A549 (cell line): Measurements from ENCODE around the gene GIMAP7. TPM values are rescaled to one million over a fixed set of nuclear protein-coding genes. Genes with fewer than 3 reads are reported as not detected.

ENCODE experiments used
- ATAC-seq, 2 experiments: fragments of 200-7000 bp in 1 of 2; fragments of >200 bp in 1 of 2; cut with Nextera tagmentation in 1 of 2; cut with Tn5 transposase in 1 of 2; 3 replicates each; pipeline versions ENCODE4 v1.8.0 to v1.9.1; 2018 to 2020; ENCODE audit warnings: mild to moderate bottlenecking in 1 of 2, moderate library complexity in 1 of 2
- CTCF ChIA-PET: fragments of 300-600 bp; sonication (Branson Sonifier 250); formaldehyde crosslinking; extraction: SDS; loops from one replicate; lab custom pipeline; 2021; ENCODE audit warnings: antibody characterized with exemption, inconsistent platforms; lab: Yijun Ruan, JAX
- POLR2A ChIA-PET: fragments of 350-600 bp; formaldehyde crosslinking; extraction: SDS; loops from one replicate; lab custom pipeline; 2021; ENCODE audit warnings: antibody characterized with exemption, inconsistent platforms; lab: Yijun Ruan, JAX
- DNase-seq, 2 experiments: peaks; one replicate each; pipeline versions ENCODE4 v3.0.0 to v3.0.0-alpha.2; 2011 to 2016; ENCODE audit warnings: low read depth in 1 of 2, low spot score in 1 of 2
- FAIRE-seq: peaks from 2 replicates; lab custom pipeline; 2011; peaks lifted over from hg19 to GRCh38; lab: Jason Lieb, UNC
- H3K27ac ChIP-seq, 2 experiments: fragments of >200 bp; sonication (Bioruptor Twin); formaldehyde crosslinking; 3 replicates each; pipeline ENCODE4 v1.5.1; 2016 to 2017
- H3K4me1 ChIP-seq: fragments of >200 bp; sonication (Bioruptor Twin); formaldehyde crosslinking; 3 replicates; pipeline ENCODE4 v1.6.1; 2016
- H3K4me2 ChIP-seq: fragments of >200 bp; sonication (Bioruptor Twin); formaldehyde crosslinking; 3 replicates; pipeline ENCODE4 v1.6.1; 2016
- H3K4me3 ChIP-seq: fragments of >200 bp; sonication (Bioruptor Twin); formaldehyde crosslinking; 3 replicates; pipeline ENCODE4 v1.5.1; 2016
- H3K9me3 ChIP-seq: fragments of >200 bp; sonication (Bioruptor Twin); formaldehyde crosslinking; 3 replicates; pipeline ENCODE4 v1.6.1; 2016
- BHLHE40 ChIP-seq: IDR thresholded peaks from 2 replicates; pipeline ENCODE4 v1.6.1; 2012; ENCODE audit warnings: low read depth, low read length, inconsistent platforms
- CEBPB ChIP-seq, 2 experiments: fragments of >200 bp in 1 of 2; sonication (Bioruptor Twin) in 1 of 2; formaldehyde crosslinking in 1 of 2; IDR thresholded peaks; 2 replicates each; pipeline ENCODE4 v1.6.1; 2012 to 2016
- EHMT2 ChIP-seq: fragments of 200-600 bp; sonication (generic); IDR thresholded peaks from 2 replicates; pipeline ENCODE4 v1.6.1; 2016; ENCODE audit warnings: antibody characterized with exemption, low read depth, mild to moderate bottlenecking, moderate library complexity
- ESRRA ChIP-seq: fragments of 150-350 bp; IDR thresholded peaks from 2 replicates; pipeline ENCODE4 v1.6.1; 2014; ENCODE audit warnings: mild to moderate bottlenecking, low read length, borderline replicate concordance
- GATA3 ChIP-seq: IDR thresholded peaks from 2 replicates; pipeline ENCODE4 v1.6.1; 2012; ENCODE audit warnings: borderline replicate concordance
- HDAC2 ChIP-seq: fragments of 200-600 bp; sonication (generic); IDR thresholded peaks from 2 replicates; pipeline ENCODE4 v1.6.1; 2016
- HEYL ChIP-seq: fragments of 250-450 bp; sonication (Bioruptor Pico); IDR thresholded peaks from 2 replicates; pipeline ENCODE4 v1.8.0; 2021; ENCODE audit warnings: mild to moderate bottlenecking, moderate library complexity
- MAFK ChIP-seq: fragments of 450-650 bp; IDR thresholded peaks from 2 replicates; pipeline ENCODE4 v1.6.1; 2014; ENCODE audit not compliant: partially characterized antibody
- MYC ChIP-seq: IDR thresholded peaks from 2 replicates; pipeline ENCODE4 v1.6.1; 2012; ENCODE audit warnings: mild to moderate bottlenecking, inconsistent platforms, low read length, improper control_type of control experiment, borderline replicate concordance
- NPAS2 ChIP-seq: fragments of 250-450 bp; sonication (Bioruptor Pico); IDR thresholded peaks from 2 replicates; pipeline ENCODE4 v1.8.0; 2022; ENCODE audit warnings: mild to moderate bottlenecking, moderate library complexity, borderline replicate concordance
- POLR2A ChIP-seq: IDR thresholded peaks from 2 replicates; pipeline ENCODE4 v1.6.1; 2012; ENCODE audit warnings: mild to moderate bottlenecking, low read length
- RARB ChIP-seq: fragments of 250-450 bp; sonication (Bioruptor Pico); IDR thresholded peaks from 2 replicates; pipeline ENCODE4 v1.8.0; 2021; ENCODE audit warnings: mild to moderate bottlenecking, moderate library complexity
- RCOR1 ChIP-seq: fragments of 150-350 bp; IDR thresholded peaks from 2 replicates; pipeline ENCODE4 v1.6.1; 2014; ENCODE audit warnings: antibody characterized with exemption, low read length, low read depth
- ZNF302 ChIP-seq: fragments of 250-450 bp; sonication (Bioruptor Pico); IDR thresholded peaks from 2 replicates; pipeline ENCODE4 v1.9.0; 2021; ENCODE audit warnings: inconsistent platforms, mild to moderate bottlenecking, moderate library complexity
- WGBS: methylation state at CpG from one replicate; pipeline ENCODE4 v1.1.6; 2017; ENCODE audit errors: missing lambda C conversion rate; 5-methylcytosine and 5-hydroxymethylcytosine counted together
- polyA plus RNA-seq, 4 experiments: library from polyadenylated mRNA; depleted of rRNA in 3 of 4; stranded (reverse); fragments of >200 nt; fragmentation: RNase III in 1 of 4; extraction: RNeasy Plus Mini Kit Qiagen cat#74134 plus additional on column Dnase treatment in 1 of 4; gene quantifications; 2 replicates in 3 of 4; 3 replicates in 1 of 4; pipeline ENCODE4 v1.2.3, GENCODE V29; 2011 to 2017
- TF ChIP-seq, protein P1 (sequence below): IDR thresholded peaks from 2 replicates; pipeline ENCODE4 v1.6.1; 2012; ENCODE audit warnings: low read depth, borderline replicate concordance
- TF ChIP-seq, protein P2 (sequence below): fragments of 200-600 bp; sonication (generic); IDR thresholded peaks from 2 replicates; pipeline ENCODE4 v1.6.1; 2016; ENCODE audit warnings: antibody characterized with exemption, mild to moderate bottlenecking, moderate library complexity
- TF ChIP-seq, protein P3 (sequence below): fragments of >200 bp; sonication (Bioruptor Twin); formaldehyde crosslinking; IDR thresholded peaks from 3 replicates; pipeline ENCODE4 v1.5.1; 2016
- TF ChIP-seq, protein P4 (sequence below): IDR thresholded peaks from 2 replicates; pipeline ENCODE4 v1.6.1; 2012

The GIMAP7 gene
- polyA plus RNA-seq, 2 of the 4 experiments (the other 2 are of a cell fraction): not detected

DNA sequence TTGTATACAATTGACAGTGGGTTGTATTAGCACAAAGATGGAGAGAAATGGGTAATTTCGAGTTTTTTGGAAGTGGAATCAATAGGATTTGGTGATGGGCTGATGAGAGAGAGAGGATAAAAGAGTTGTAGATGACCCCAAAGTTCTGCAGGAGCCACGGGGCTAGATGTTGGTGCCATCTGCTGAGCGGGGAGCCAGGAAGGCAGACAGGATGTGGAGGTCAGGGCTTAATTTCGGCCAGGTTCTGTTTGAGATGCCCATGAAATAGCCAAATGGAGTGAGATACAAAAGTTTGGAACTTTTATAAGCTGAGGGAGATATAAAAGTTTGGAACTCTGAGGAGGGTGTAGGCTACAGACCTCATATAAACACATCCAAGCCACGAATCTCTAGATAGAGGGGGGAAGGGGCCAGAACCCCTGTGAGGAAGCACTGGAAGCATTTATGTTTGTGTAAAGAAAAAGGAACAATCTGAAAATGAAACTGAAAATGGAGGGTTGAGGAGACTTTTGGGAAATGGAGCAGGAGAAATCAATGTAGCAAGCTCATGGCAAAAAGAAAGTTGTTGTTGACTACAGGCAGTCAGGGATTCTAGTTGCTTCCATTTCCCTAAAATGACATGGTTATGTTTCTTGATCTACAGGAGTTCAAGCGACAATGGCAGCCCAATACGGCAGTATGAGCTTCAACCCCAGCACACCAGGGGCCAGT is 54.7 kb downstream of the GIMAP7 start:
- TF ChIP-seq BHLHE40: no peak
- no peak for TF ChIP-seq ZNF302 (CRISPR knock-in tag)
- no peak for TF ChIP-seq GATA3
- no peak for TF ChIP-seq HEYL (CRISPR knock-in tag)
- no peak for TF ChIP-seq RCOR1
- TF ChIP-seq, protein P1, sequence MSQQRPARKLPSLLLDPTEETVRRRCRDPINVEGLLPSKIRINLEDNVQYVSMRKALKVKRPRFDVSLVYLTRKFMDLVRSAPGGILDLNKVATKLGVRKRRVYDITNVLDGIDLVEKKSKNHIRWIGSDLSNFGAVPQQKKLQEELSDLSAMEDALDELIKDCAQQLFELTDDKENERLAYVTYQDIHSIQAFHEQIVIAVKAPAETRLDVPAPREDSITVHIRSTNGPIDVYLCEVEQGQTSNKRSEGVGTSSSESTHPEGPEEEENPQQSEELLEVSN: no peak
- TF ChIP-seq NPAS2 (CRISPR knock-in tag): no peak
- TF ChIP-seq EHMT2: no peak
- TF ChIP-seq MYC: no peak
- TF ChIP-seq, protein P2, sequence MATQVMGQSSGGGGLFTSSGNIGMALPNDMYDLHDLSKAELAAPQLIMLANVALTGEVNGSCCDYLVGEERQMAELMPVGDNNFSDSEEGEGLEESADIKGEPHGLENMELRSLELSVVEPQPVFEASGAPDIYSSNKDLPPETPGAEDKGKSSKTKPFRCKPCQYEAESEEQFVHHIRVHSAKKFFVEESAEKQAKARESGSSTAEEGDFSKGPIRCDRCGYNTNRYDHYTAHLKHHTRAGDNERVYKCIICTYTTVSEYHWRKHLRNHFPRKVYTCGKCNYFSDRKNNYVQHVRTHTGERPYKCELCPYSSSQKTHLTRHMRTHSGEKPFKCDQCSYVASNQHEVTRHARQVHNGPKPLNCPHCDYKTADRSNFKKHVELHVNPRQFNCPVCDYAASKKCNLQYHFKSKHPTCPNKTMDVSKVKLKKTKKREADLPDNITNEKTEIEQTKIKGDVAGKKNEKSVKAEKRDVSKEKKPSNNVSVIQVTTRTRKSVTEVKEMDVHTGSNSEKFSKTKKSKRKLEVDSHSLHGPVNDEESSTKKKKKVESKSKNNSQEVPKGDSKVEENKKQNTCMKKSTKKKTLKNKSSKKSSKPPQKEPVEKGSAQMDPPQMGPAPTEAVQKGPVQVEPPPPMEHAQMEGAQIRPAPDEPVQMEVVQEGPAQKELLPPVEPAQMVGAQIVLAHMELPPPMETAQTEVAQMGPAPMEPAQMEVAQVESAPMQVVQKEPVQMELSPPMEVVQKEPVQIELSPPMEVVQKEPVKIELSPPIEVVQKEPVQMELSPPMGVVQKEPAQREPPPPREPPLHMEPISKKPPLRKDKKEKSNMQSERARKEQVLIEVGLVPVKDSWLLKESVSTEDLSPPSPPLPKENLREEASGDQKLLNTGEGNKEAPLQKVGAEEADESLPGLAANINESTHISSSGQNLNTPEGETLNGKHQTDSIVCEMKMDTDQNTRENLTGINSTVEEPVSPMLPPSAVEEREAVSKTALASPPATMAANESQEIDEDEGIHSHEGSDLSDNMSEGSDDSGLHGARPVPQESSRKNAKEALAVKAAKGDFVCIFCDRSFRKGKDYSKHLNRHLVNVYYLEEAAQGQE: no peak
- TF ChIP-seq, protein P3, sequence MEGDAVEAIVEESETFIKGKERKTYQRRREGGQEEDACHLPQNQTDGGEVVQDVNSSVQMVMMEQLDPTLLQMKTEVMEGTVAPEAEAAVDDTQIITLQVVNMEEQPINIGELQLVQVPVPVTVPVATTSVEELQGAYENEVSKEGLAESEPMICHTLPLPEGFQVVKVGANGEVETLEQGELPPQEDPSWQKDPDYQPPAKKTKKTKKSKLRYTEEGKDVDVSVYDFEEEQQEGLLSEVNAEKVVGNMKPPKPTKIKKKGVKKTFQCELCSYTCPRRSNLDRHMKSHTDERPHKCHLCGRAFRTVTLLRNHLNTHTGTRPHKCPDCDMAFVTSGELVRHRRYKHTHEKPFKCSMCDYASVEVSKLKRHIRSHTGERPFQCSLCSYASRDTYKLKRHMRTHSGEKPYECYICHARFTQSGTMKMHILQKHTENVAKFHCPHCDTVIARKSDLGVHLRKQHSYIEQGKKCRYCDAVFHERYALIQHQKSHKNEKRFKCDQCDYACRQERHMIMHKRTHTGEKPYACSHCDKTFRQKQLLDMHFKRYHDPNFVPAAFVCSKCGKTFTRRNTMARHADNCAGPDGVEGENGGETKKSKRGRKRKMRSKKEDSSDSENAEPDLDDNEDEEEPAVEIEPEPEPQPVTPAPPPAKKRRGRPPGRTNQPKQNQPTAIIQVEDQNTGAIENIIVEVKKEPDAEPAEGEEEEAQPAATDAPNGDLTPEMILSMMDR: no peak
- TF ChIP-seq RARB (CRISPR knock-in tag): no peak
- TF ChIP-seq ESRRA: no peak
- TF ChIP-seq POLR2A: no peak
- TF ChIP-seq, protein P4, sequence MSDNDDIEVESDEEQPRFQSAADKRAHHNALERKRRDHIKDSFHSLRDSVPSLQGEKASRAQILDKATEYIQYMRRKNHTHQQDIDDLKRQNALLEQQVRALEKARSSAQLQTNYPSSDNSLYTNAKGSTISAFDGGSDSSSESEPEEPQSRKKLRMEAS: no peak
- TF ChIP-seq CEBPB (IDR thresholded peaks at IDR 0.05): no peak
- TF ChIP-seq MAFK: no peak
- TF ChIP-seq HDAC2: no peak
- FAIRE-seq: no peak
- Histone ChIP-seq H3K9me3 (no peaks in the 10 kb centered on the region), H3K27ac (no peak overlapping the region), H3K4me3 (no peak overlapping the region), H3K4me1 (no peaks in the 10 kb centered on the region), H3K4me2 (no peak overlapping the region)
- POLR2A ChIA-PET: no interaction called here
- no peak for ATAC-seq
- WGBS: 2% methylated on average over 7 of the region's 7 CpGs
- CTCF ChIA-PET: no interaction called here
- no peak for DNase-seq

Other genes with a start within 250 kb of the GIMAP7 start
- 0.22 and 0.46 TPM in 2 replicates for gene LRRC61, start 191.5 kb upstream of the GIMAP7 start, polyA plus RNA-seq (2011; rRNA removed)
- gene LRRC61, start 191.5 kb upstream of the GIMAP7 start, polyA plus RNA-seq (2017; fragmentation: RNase III; extraction: RNeasy Plus Mini Kit Qiagen cat#74134 plus additional on column Dnase treatment): 0.10 to 0.47 TPM (median 0.19 TPM) in 3 replicates
- gene ACTR3C, start 191.3 kb upstream of the GIMAP7 start, polyA plus RNA-seq (2011; rRNA removed): 0.40 and 0.43 TPM in 2 replicates
- 0.43 to 0.58 TPM (median 0.54 TPM) in 3 replicates for gene ACTR3C, start 191.3 kb upstream of the GIMAP7 start, polyA plus RNA-seq (2017; fragmentation: RNase III; extraction: RNeasy Plus Mini Kit Qiagen cat#74134 plus additional on column Dnase treatment)
- not detected in 2 replicates for gene RARRES2, start 173.2 kb upstream of the GIMAP7 start, polyA plus RNA-seq (2011; rRNA removed)
- gene RARRES2, start 173.2 kb upstream of the GIMAP7 start, polyA plus RNA-seq (2017; fragmentation: RNase III; extraction: RNeasy Plus Mini Kit Qiagen cat#74134 plus additional on column Dnase treatment): 0.11 TPM in 1 of 3 replicates, not detected in the others
- 48.1 and 58.0 TPM in 2 replicates for gene REPIN1, start 146.1 kb upstream of the GIMAP7 start, polyA plus RNA-seq (2011; rRNA removed)
- gene REPIN1, start 146.1 kb upstream of the GIMAP7 start, polyA plus RNA-seq (2017; fragmentation: RNase III; extraction: RNeasy Plus Mini Kit Qiagen cat#74134 plus additional on column Dnase treatment): 86.2 to 101 TPM (median 101 TPM) in 3 replicates
- gene ZNF775, start 135.5 kb upstream of the GIMAP7 start, polyA plus RNA-seq (2011; rRNA removed): 1.5 and 1.7 TPM in 2 replicates
- 4.5 to 5.4 TPM (median 5.4 TPM) in 3 replicates for gene ZNF775, start 135.5 kb upstream of the GIMAP7 start, polyA plus RNA-seq (2017; fragmentation: RNase III; extraction: RNeasy Plus Mini Kit Qiagen cat#74134 plus additional on column Dnase treatment)
- not detected in 2 replicates for gene GIMAP8, start 64.2 kb upstream of the GIMAP7 start, polyA plus RNA-seq (2011; rRNA removed)
- not detected in 3 replicates for gene GIMAP8, start 64.2 kb upstream of the GIMAP7 start, polyA plus RNA-seq (2017; fragmentation: RNase III; extraction: RNeasy Plus Mini Kit Qiagen cat#74134 plus additional on column Dnase treatment)
- gene GIMAP4, start 52.5 kb downstream of the GIMAP7 start, polyA plus RNA-seq (2011; rRNA removed): not detected in 2 replicates
- not detected in 3 replicates for gene GIMAP4, start 52.5 kb downstream of the GIMAP7 start, polyA plus RNA-seq (2017; fragmentation: RNase III; extraction: RNeasy Plus Mini Kit Qiagen cat#74134 plus additional on column Dnase treatment)
- gene GIMAP6, start 117.5 kb downstream of the GIMAP7 start, polyA plus RNA-seq (2011; rRNA removed): not detected in 2 replicates
- gene GIMAP6, start 117.5 kb downstream of the GIMAP7 start, polyA plus RNA-seq (2017; fragmentation: RNase III; extraction: RNeasy Plus Mini Kit Qiagen cat#74134 plus additional on column Dnase treatment): not detected in 3 replicates
- 0.12 and 0.14 TPM in 2 replicates for gene GIMAP2, start 170.8 kb downstream of the GIMAP7 start, polyA plus RNA-seq (2011; rRNA removed)
- 0.12 TPM in 1 of 3 replicates, not detected in the others for gene GIMAP2, start 170.8 kb downstream of the GIMAP7 start, polyA plus RNA-seq (2017; fragmentation: RNase III; extraction: RNeasy Plus Mini Kit Qiagen cat#74134 plus additional on column Dnase treatment)
- gene GIMAP1, start 201.7 kb downstream of the GIMAP7 start, polyA plus RNA-seq (2011; rRNA removed): not detected in 2 replicates
- not detected in 3 replicates for gene GIMAP1, start 201.7 kb downstream of the GIMAP7 start, polyA plus RNA-seq (2017; fragmentation: RNase III; extraction: RNeasy Plus Mini Kit Qiagen cat#74134 plus additional on column Dnase treatment)
- gene GIMAP5, start 222.5 kb downstream of the GIMAP7 start, polyA plus RNA-seq (2011; rRNA removed): not detected in 2 replicates
- not detected in 3 replicates for gene GIMAP5, start 222.5 kb downstream of the GIMAP7 start, polyA plus RNA-seq (2017; fragmentation: RNase III; extraction: RNeasy Plus Mini Kit Qiagen cat#74134 plus additional on column Dnase treatment)